ENCODE data around the gene PRKG1. TPM values are rescaled to one million over a fixed set of nuclear protein-coding genes. Genes with fewer than 3 reads are reported as not detected.

The PRKG1 gene
- total and polyA plus RNA-seq, 2 of the 8 experiments (the other 6 are each of a cell fraction or from before 2014, with no cell fraction given), result 4.2 to 15.2 TPM

- no peak for TF ChIP-seq RFX5 (IDR thresholded peaks at IDR 0.05; ENCODE audit: borderline replicate concordance, low read depth, low read length)
- no peak for TF ChIP-seq RBBP5 (IDR thresholded peaks at IDR 0.05; ENCODE audit: borderline replicate concordance, low read depth, low read length)
- no peak for TF ChIP-seq PHF8 (conservative IDR thresholded peaks at IDR 0.05; ENCODE audit: low read depth, low read length)
- TF ChIP-seq NRF1 (IDR thresholded peaks at IDR 0.05; ENCODE audit: low read depth, low read length), result no peak
These were observed 447.3 kb downstream of the PRKG1 start (continued) for GRCh38 chr10:51521605-51522004.

All from H1 (cell line).